HepG2 (cell line): ENCODE results near the gene PDE4C. TPM values are rescaled to one million over a fixed set of nuclear protein-coding genes. Genes with fewer than 3 reads are reported as not detected.
A peak's percentile ranks its signal among the peaks of the same experiment; 100 is the strongest.

Experiments
- ATAC-seq: fragments of 200-7000 bp; cut with Tn5 transposase; 3 replicates; pipeline ENCODE4 v1.9.1; 2020; ENCODE audit warnings: mild to moderate bottlenecking, moderate library complexity
- BruUV-seq: library from RNA; stranded (reverse); fragments of 400-500 nt; replicated peaks from 2 replicates; lab custom pipeline; 2021; lab: Mats Ljungman, UMichigan
- CTCF ChIA-PET: fragments of 300-600 bp; formaldehyde crosslinking; extraction: SDS; loops from one replicate; lab custom pipeline; 2021; ENCODE audit warnings: low total read pairs, inconsistent platforms, low intra/inter-chr PET ratio; lab: Yijun Ruan, JAX
- POLR2A ChIA-PET: fragments of 350-600 bp; sonication (Branson Sonifier 250); formaldehyde crosslinking; loops from one replicate; lab custom pipeline; 2020; ENCODE audit warnings: antibody characterized with exemption, inconsistent platforms; lab: Yijun Ruan, JAX
- DNase-seq: peaks from one replicate; pipeline ENCODE4 v3.0.0-alpha.2; 2015; ENCODE audit warnings: low spot score
- FAIRE-seq: peaks from 3 replicates; lab custom pipeline; 2011; peaks lifted over from hg19 to GRCh38; lab: Jason Lieb, UNC
- H2AFZ ChIP-seq: one replicate; pipeline ENCODE4 v1.6.1; 2011; ENCODE audit warnings: low read length, inconsistent platforms
- H3K27ac ChIP-seq: fragments of 300-600 bp; 3 replicates; pipeline ENCODE4 v1.8.0; 2011; ENCODE audit warnings: mixed run types, mild to moderate bottlenecking, mixed read lengths, low read length, inconsistent platforms; ENCODE audit not compliant: insufficient read depth; ENCODE audit errors: extremely low read length
- H3K27me3 ChIP-seq, 2 experiments: fragments of 200-600 bp in 1 of 2; 2 replicates in 1 of 2; 3 replicates in 1 of 2; pipeline versions ENCODE4 v1.6.0 to v1.8.0; 2011; ENCODE audit warnings: low read length in 2 of 2, mild to moderate bottlenecking in 2 of 2, moderate library complexity in 2 of 2, inconsistent platforms in 1 of 2; ENCODE audit not compliant: insufficient read depth in 2 of 2, control insufficient read depth in 1 of 2
- H3K36me3 ChIP-seq, 2 experiments: fragments of 200-600 bp in 1 of 2; replicated peaks in 1 of 2; 2 replicates in 1 of 2; 3 replicates in 1 of 2; pipeline versions ENCODE4 v1.5.1 to v1.8.0; 2011; ENCODE audit warnings: low read length in 2 of 2, inconsistent platforms in 1 of 2; ENCODE audit not compliant: insufficient read depth in 2 of 2, control insufficient read depth in 1 of 2
- H3K4me1 ChIP-seq: 2 replicates; pipeline ENCODE4 v1.5.1; 2012; ENCODE audit warnings: low read length, inconsistent platforms; ENCODE audit not compliant: insufficient read depth
- H3K4me2 ChIP-seq: 2 replicates; pipeline ENCODE4 v1.6.0; 2011; ENCODE audit warnings: low read depth, low read length, inconsistent platforms
- H3K4me3 ChIP-seq, 3 experiments: fragments of 200-600 bp in 1 of 3; sonication (generic), shearing (Covaris generic) in 1 of 3; replicated peaks in 1 of 3; 2 replicates each; pipeline ENCODE4 v1.5.1; 2011 to 2016; ENCODE audit warnings: low read length in 3 of 3, inconsistent platforms in 2 of 3, low read depth in 2 of 3, mild to moderate bottlenecking in 2 of 3, control low read depth in 1 of 3, mixed read lengths in 1 of 3; ENCODE audit not compliant: insufficient read depth in 1 of 3
- H3K79me2 ChIP-seq: one replicate; pipeline ENCODE4 v1.6.1; 2011; ENCODE audit warnings: low read length, inconsistent platforms; ENCODE audit not compliant: insufficient read depth
- H3K9ac ChIP-seq: 2 replicates; pipeline ENCODE4 v1.6.0; 2011; ENCODE audit warnings: mild to moderate bottlenecking, low read depth, low read length, inconsistent platforms; ENCODE audit not compliant: insufficient read depth
- H3K9me3 ChIP-seq: 2 replicates; pipeline ENCODE4 v1.5.1; 2012; ENCODE audit warnings: mild to moderate bottlenecking, low read length
- H4K20me1 ChIP-seq: 2 replicates; pipeline ENCODE4 v1.6.0; 2011; ENCODE audit warnings: inconsistent platforms, mild to moderate bottlenecking, low read length, moderate library complexity; ENCODE audit not compliant: insufficient read depth
- HBP1 ChIP-seq: IDR thresholded peaks from 2 replicates; pipeline ENCODE4 v1.6.1; 2016; ENCODE audit warnings: low read depth, control low read depth
- MATR3 ChIP-seq: sonication (generic); formaldehyde crosslinking; IDR thresholded peaks from 2 replicates; pipeline ENCODE4 v1.4.0; 2020; ENCODE audit warnings: missing genetic modification reagents
- NAIF1 ChIP-seq: sonication (generic); formaldehyde crosslinking; IDR thresholded peaks from 2 replicates; pipeline ENCODE4 v1.5.0; 2020; ENCODE audit warnings: mild to moderate bottlenecking, missing genetic modification reagents, borderline replicate concordance
- TARDBP ChIP-seq: sonication (generic); formaldehyde crosslinking; IDR thresholded peaks from 2 replicates; pipeline ENCODE4 v1.8.0; 2022; ENCODE audit warnings: mild to moderate bottlenecking, missing genetic modification reagents
- ZNF629 ChIP-seq: sonication (generic); formaldehyde crosslinking; conservative IDR thresholded peaks from 2 replicates; pipeline ENCODE4 v1.5.0; 2020; ENCODE audit warnings: missing genetic modification reagents
- WGBS: methylation state at CpG from one replicate; pipeline ENCODE4 v1.1.6; 2017; ENCODE audit warnings: low lambda C conversion rate; 5-methylcytosine and 5-hydroxymethylcytosine counted together
- in situ Hi-C: cut with HindIII; loops from 2 replicates; pipeline ENCODE4 v1.10.0; 2017; ENCODE audit warnings: low pct_unique_long_range_greater_than_20kb; ENCODE audit not compliant: extremely low pct_ligation_motif_present
- intact Hi-C: fragments of 100-400 bp; cut with micrococcal nuclease; formaldehyde crosslinking; loops from one replicate; pipeline ENCODE4 v1.10.0; 2022; ENCODE audit not compliant: unreplicated experiment
- polyA plus RNA-seq, 8 experiments: library from polyadenylated mRNA; depleted of rRNA in 3 of 8; stranded (reverse) in 7 of 8; unstranded in 1 of 8; fragments of >200 nt; fragmentation: Illumina TruSeq in 4 of 8; extraction: Trizol in 4 of 8; gene quantifications; 2 replicates each; pipeline versions ENCODE4 v1.2.1 to v1.2.3, GENCODE V29; 2011 to 2016; ENCODE audit warnings: low read depth in 4 of 8, missing spikeins in 1 of 8, mixed read lengths in 1 of 8; ENCODE audit not compliant: insufficient read depth in 1 of 8
- total RNA-seq, 5 experiments: library from RNA; depleted of rRNA; stranded (reverse); fragments of >200 nt; fragmentation: Illumina TruSeq; extraction: Trizol; gene quantifications; 2 replicates each; pipeline ENCODE4 v1.2.3, GENCODE V29; 2016; ENCODE audit warnings: low read depth in 1 of 5
- TF ChIP-seq, protein P1 (sequence below): sonication (generic); formaldehyde crosslinking; IDR thresholded peaks from 2 replicates; pipeline ENCODE4 v1.4.0; 2020; ENCODE audit warnings: missing genetic modification reagents, low read depth, mild to moderate bottlenecking, borderline replicate concordance
- TF ChIP-seq, protein P2 (sequence below): sonication (generic); formaldehyde crosslinking; IDR thresholded peaks from 2 replicates; pipeline ENCODE4 v1.4.0; 2020; ENCODE audit warnings: missing genetic modification reagents

The PDE4C gene
- total and polyA plus RNA-seq, 2 of the 13 experiments (the other 11 are each of a cell fraction or from before 2014, with no cell fraction given), result 1.4 to 14.0 TPM

DNA sequence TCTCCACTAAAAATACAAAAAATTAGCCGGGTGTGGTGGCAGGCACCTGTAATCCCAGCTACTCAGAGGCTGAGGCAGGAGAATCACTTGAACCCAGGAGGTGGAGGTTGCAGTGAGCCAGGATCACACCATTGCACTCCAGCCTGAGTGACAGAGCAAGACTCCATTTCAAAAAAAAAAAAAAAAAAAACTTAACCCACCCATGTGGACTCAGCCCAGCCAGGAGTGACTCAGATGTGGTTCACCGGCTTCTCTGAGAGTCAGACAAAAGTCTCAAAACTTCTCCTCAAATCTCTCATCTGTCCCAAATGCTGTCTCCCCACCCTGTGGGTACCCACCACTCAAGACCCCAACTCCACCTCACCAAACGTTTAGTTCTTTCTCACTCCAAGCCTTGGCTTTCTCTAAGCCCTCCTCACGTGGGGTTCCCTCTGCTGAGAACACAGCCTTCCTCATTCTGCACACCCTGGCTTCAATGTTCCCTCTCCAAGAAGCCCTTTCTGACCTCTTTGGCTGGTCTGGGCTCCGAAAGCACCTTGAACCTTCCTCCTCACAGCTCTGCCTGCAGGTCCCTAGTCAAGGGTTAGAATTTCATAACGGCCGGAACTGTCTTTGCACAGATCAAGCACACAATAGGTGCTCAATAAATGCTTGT, 11.3 kb downstream of the PDE4C start:
- in situ Hi-C loops, result no loop called here
- 14% methylated on average over 7 of the region's 7 CpGs for WGBS
- BruUV-seq, result no TSS peak
- DNase-seq (no peak), FAIRE-seq (no peak), ATAC-seq (no peak)
- Histone ChIP-seq H2AFZ (no peak overlapping the region), H3K4me1 (no peaks in the 10 kb centered on the region), H3K36me3 (no peaks in the 10 kb centered on the region), H3K4me3 (no peak overlapping the region), H3K9ac (no peak overlapping the region), H3K4me2 (no peak overlapping the region), H4K20me1 (no peaks in the 10 kb centered on the region), H3K9me3 (no peaks in the 10 kb centered on the region), H3K27me3 (peaks cover 2 to 14% of the 10 kb centered on the region in 2 experiments; a peak in 3 of 5 replicates), H3K79me2 (no peaks in the 10 kb centered on the region), H3K27ac (no peak overlapping the region)
- TF ChIP-seq, protein P1, sequence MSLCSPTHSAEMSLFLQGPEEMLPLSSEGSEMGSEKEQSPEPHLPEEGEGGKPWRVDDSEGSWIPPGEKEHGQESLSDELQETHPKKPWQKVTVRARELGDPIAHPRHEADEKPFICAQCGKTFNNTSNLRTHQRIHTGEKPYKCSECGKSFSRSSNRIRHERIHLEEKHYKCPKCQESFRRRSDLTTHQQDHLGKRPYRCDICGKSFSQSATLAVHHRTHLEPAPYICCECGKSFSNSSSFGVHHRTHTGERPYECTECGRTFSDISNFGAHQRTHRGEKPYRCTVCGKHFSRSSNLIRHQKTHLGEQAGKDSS, result no peak
- TF ChIP-seq NAIF1 (CRISPR knock-in tag) (no peak), HBP1 (CRISPR knock-in tag) (no peak), TARDBP (CRISPR knock-in tag) (no peak), ZNF629 (CRISPR knock-in tag) (no peak)
- ChIA-PET POLR2A (no interaction called here), CTCF (no interaction called here)
- intact Hi-C loops, result no loop called here

- ChIA-PET CTCF (no interaction called here), POLR2A (no interaction called here)
- Histone ChIP-seq H3K27me3 (peaks cover 0 to 8% of the 10 kb centered on the region in 2 experiments; a peak in 2 of 5 replicates), H3K36me3 (no peaks in the 10 kb centered on the region)
- TF ChIP-seq MATR3 (CRISPR knock-in tag), result no peak
- TF ChIP-seq, protein P2, sequence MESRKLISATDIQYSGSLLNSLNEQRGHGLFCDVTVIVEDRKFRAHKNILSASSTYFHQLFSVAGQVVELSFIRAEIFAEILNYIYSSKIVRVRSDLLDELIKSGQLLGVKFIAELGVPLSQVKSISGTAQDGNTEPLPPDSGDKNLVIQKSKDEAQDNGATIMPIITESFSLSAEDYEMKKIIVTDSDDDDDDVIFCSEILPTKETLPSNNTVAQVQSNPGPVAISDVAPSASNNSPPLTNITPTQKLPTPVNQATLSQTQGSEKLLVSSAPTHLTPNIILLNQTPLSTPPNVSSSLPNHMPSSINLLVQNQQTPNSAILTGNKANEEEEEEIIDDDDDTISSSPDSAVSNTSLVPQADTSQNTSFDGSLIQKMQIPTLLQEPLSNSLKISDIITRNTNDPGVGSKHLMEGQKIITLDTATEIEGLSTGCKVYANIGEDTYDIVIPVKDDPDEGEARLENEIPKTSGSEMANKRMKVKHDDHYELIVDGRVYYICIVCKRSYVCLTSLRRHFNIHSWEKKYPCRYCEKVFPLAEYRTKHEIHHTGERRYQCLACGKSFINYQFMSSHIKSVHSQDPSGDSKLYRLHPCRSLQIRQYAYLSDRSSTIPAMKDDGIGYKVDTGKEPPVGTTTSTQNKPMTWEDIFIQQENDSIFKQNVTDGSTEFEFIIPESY (CRISPR knock-in tag), result peak; percentile 52; the same call in 1 of the 2 replicates
- TF ChIP-seq, all 625 proteins: peak for 1
- in situ Hi-C loops, result no loop called here
- 65% methylated on average over 6 of the region's 14 CpGs for WGBS
- no peak for FAIRE-seq
- no peak; the same call in 2 of the 3 replicates for ATAC-seq
- Histone ChIP-seq H3K79me2 (no peaks in the 10 kb centered on the region), H3K27ac (no peak overlapping the region), H3K4me2 (no peak overlapping the region), H3K4me1 (no peaks in the 10 kb centered on the region), H4K20me1 (no peaks in the 10 kb centered on the region), H3K4me3 (no peak overlapping the region), H3K9me3 (no peaks in the 10 kb centered on the region), H2AFZ (no peak overlapping the region), H3K9ac (no peak overlapping the region)
- intact Hi-C loops, result no loop called here
- no TSS peak for BruUV-seq
- no peak for DNase-seq
Observed at GRCh38 chr19:18211683-18212082, 14.6 kb downstream of the PDE4C start.
